GM21576 (cell line): Measurements from ENCODE around the gene KCNE2.
"Not testable (repeated sequence)": the region's sequence is repeated elsewhere in the genome, so short reads cannot be mapped to it uniquely, and the experiment has no call there.

ENCODE experiments used
- ATAC-seq: cut with Tn5 transposase; IDR thresholded peaks from one replicate; pipeline ENCODE4 v1.9.1; 2021; ENCODE audit warnings: mild to moderate bottlenecking, moderate library complexity; ENCODE audit not compliant: unreplicated experiment

KCNE2 gene

GRCh38 chr21:34405686-34406085 is 41.9 kb downstream of the KCNE2 start:
- not testable (repeated sequence) for ATAC-seq

GRCh38 chr21:34406102-34406501 is 42.3 kb downstream of the KCNE2 start:
- ATAC-seq: not testable (repeated sequence)

GRCh38 chr21:34406676-34407075 is 42.9 kb downstream of the KCNE2 start:
- ATAC-seq: not testable (repeated sequence)

DNA sequence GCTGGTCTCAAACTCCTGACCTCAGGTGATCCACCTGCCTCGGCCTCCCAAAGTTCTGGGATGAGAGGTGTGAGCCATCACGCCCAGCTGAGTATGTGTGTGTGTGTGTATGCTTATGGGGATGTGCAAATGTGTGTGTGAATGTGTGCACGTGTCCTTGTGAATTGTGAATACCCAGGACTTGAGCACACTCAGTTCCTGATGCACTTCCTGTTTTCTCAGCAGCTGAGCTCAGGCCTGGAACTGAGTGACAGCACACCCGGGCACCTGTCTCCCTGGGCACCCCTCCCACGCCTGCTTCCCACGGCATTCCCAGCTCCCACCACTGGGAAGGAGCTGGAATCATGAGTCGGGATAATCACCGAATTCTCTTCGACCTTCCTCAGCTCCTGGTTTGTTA is 43.5 kb downstream of the KCNE2 start:
- ATAC-seq: not testable (repeated sequence)

- not testable (repeated sequence) for ATAC-seq
These were observed 53.8 kb downstream of the KCNE2 start for GRCh38 chr21:34417448-34418077.
